GM12878 (cell line): ENCODE measurements around the gene ZNF511. TPM values are rescaled to one million over a fixed set of nuclear protein-coding genes. Genes with fewer than 3 reads are reported as not detected.

Experiments
- ATAC-seq: fragments of 200-7000 bp; cut with Tn5 transposase; 3 replicates; pipeline ENCODE4 v1.9.1; 2020; ENCODE audit warnings: mild to moderate bottlenecking, moderate library complexity
- BruUV-seq: library from RNA; stranded (reverse); fragments of 400-500 nt; replicated peaks from 2 replicates; lab custom pipeline; 2021; lab: Mats Ljungman, UMichigan
- CTCF ChIA-PET: fragments of 300-600 bp; sonication (Branson Sonifier 250); formaldehyde crosslinking; extraction: SDS; loops from one replicate; lab custom pipeline; 2021; ENCODE audit warnings: inconsistent platforms; lab: Yijun Ruan, JAX
- POLR2A ChIA-PET: fragments of 350-600 bp; formaldehyde crosslinking; extraction: SDS; loops from one replicate; lab custom pipeline; 2021; ENCODE audit warnings: inconsistent platforms; lab: Charles Lee
- RAD21 ChIA-PET: fragments of 300-600 bp; sonication (Branson Sonifier 250); formaldehyde crosslinking; loops from one replicate; lab custom pipeline; 2023; ENCODE audit warnings: antibody characterized with exemption; ENCODE audit not compliant: unreplicated experiment; lab: Charles Lee
- SMC1A ChIA-PET: fragments of 300-600 bp; sonication (Branson Sonifier 250); formaldehyde crosslinking; loops from one replicate; lab custom pipeline; 2023; ENCODE audit not compliant: unreplicated experiment, uncharacterized antibody; lab: Charles Lee
- DNase-seq: peaks from one replicate; pipeline ENCODE4 v3.0.0-alpha.2; 2011; ENCODE audit warnings: low read depth, low spot score
- FAIRE-seq: peaks from 3 replicates; lab custom pipeline; 2011; peaks lifted over from hg19 to GRCh38; lab: Jason Lieb, UNC
- H2AFZ ChIP-seq: 2 replicates; pipeline ENCODE4 v1.6.0; 2011; ENCODE audit warnings: low read depth, low read length, control low read depth; ENCODE audit not compliant: control insufficient read depth
- H3K27ac ChIP-seq: 2 replicates; pipeline ENCODE4 v1.5.1; 2011; ENCODE audit warnings: control low read depth; ENCODE audit not compliant: control insufficient read depth, insufficient read depth
- H3K27me3 ChIP-seq, 2 experiments: replicated peaks in 1 of 2; 2 replicates each; pipeline versions ENCODE4 v1.6.0 to v1.6.1; 2011; ENCODE audit warnings: low read length in 1 of 2; ENCODE audit not compliant: control insufficient read depth in 2 of 2, insufficient read depth in 2 of 2
- H3K36me3 ChIP-seq, 2 experiments: 2 replicates each; pipeline ENCODE4 v1.5.1; 2011; ENCODE audit warnings: low read length in 1 of 2; ENCODE audit not compliant: control insufficient read depth in 2 of 2, insufficient read depth in 2 of 2
- H3K4me1 ChIP-seq: 2 replicates; pipeline ENCODE4 v1.6.1; 2011; ENCODE audit warnings: mild to moderate bottlenecking, low read length, moderate library complexity, mixed read lengths; ENCODE audit not compliant: control insufficient read depth, insufficient read depth
- H3K4me2 ChIP-seq: 2 replicates; pipeline ENCODE4 v1.6.0; 2011; ENCODE audit warnings: control low read depth; ENCODE audit not compliant: control insufficient read depth, insufficient read depth
- H3K4me3 ChIP-seq: fragments of 200-600 bp; sonication (generic); 2 replicates; pipeline ENCODE4 v1.5.1; 2016
- H3K79me2 ChIP-seq: 2 replicates; pipeline ENCODE4 v1.6.0; 2011; ENCODE audit warnings: low read length; ENCODE audit not compliant: control insufficient read depth, insufficient read depth
- H3K9ac ChIP-seq: 2 replicates; pipeline ENCODE4 v1.8.0; 2011; ENCODE audit warnings: low read length, control low read depth, mixed read lengths; ENCODE audit not compliant: control insufficient read depth, insufficient read depth
- H3K9me3 ChIP-seq: replicated peaks from 3 replicates; pipeline ENCODE4 v1.5.1; 2011; ENCODE audit warnings: mild to moderate bottlenecking, low read length; ENCODE audit not compliant: control insufficient read depth, insufficient read depth
- H4K20me1 ChIP-seq: 2 replicates; pipeline ENCODE4 v1.6.0; 2011; ENCODE audit not compliant: control insufficient read depth, insufficient read depth
- BCL11A ChIP-seq: IDR thresholded peaks from 2 replicates; pipeline ENCODE4 v1.6.1; 2011; ENCODE audit warnings: low read depth, low read length
- BHLHE40 ChIP-seq, 2 experiments: fragments of 450-650 bp in 1 of 2; IDR thresholded peaks; 2 replicates each; pipeline ENCODE4 v1.6.1; 2011 to 2017; ENCODE audit warnings: low read depth in 2 of 2, borderline replicate concordance in 1 of 2, improper control_type of control experiment in 1 of 2, low read length in 1 of 2, mild to moderate bottlenecking in 1 of 2
- NBN ChIP-seq: fragments of 450-650 bp; IDR thresholded peaks from 2 replicates; pipeline ENCODE4 v1.6.1; 2016
- SREBF2 ChIP-seq: IDR thresholded peaks from 2 replicates; pipeline ENCODE4 v1.6.1; 2012; ENCODE audit warnings: mild to moderate bottlenecking, low read length
- SRF ChIP-seq, 2 experiments: IDR thresholded peaks; 2 replicates each; pipeline ENCODE4 v1.6.1; 2011; ENCODE audit warnings: low read depth in 2 of 2, low read length in 2 of 2, mild to moderate bottlenecking in 1 of 2, moderate library complexity in 1 of 2
- TARDBP ChIP-seq: IDR thresholded peaks from 2 replicates; pipeline ENCODE4 v1.6.1; 2016; ENCODE audit warnings: borderline replicate concordance
- ZNF274 ChIP-seq: IDR thresholded peaks from one replicate; pipeline ENCODE4 v1.8.0; 2011; ENCODE audit not compliant: insufficient read length, insufficient read depth
- ZSCAN29 ChIP-seq: fragments of 450-650 bp; IDR thresholded peaks from 2 replicates; pipeline ENCODE4 v1.6.1; 2017; ENCODE audit warnings: mild to moderate bottlenecking, moderate library complexity
- WGBS: methylation state at CpG from one replicate; pipeline ENCODE4 v1.1.6; 2016; ENCODE audit warnings: low lambda C conversion rate; ENCODE audit not compliant: insufficient replicate concordance, insufficient coverage; ENCODE audit errors: missing lambda C conversion rate; 5-methylcytosine and 5-hydroxymethylcytosine counted together
- in situ Hi-C: fragments of 300-500 bp; cut with MboI; formaldehyde crosslinking; loops from 9 replicates; pipeline ENCODE4 v1.14.3; 2018; ENCODE audit warnings: mixed read lengths
- intact Hi-C: fragments of 100-400 bp; cut with micrococcal nuclease; formaldehyde crosslinking; loops from one replicate; pipeline ENCODE4 v1.14.2; 2022; ENCODE audit not compliant: unreplicated experiment
- polyA plus RNA-seq, 11 experiments: library from polyadenylated mRNA; depleted of rRNA in 4 of 11; unstranded in 6 of 11; stranded (reverse) in 5 of 11; fragments of >200 nt; fragmentation: Nextera tagmentation in 4 of 11; fragmentation: Illumina TruSeq in 1 of 11; extraction: Ambion mirVana in 4 of 11; extraction: Trizol in 1 of 11; gene quantifications; 1 replicate in 1 of 11; 2 replicates in 10 of 11; pipeline versions ENCODE4 v1.2.1 to v1.2.3, GENCODE V29; 2011 to 2016; ENCODE audit warnings: inconsistent platforms in 2 of 11, missing spikeins in 2 of 11, low read depth in 1 of 11
- total RNA-seq, 4 experiments: library from RNA; depleted of rRNA in 3 of 4; stranded (reverse); fragments of >200 nt in 3 of 4; fragmentation: Illumina TruSeq in 1 of 4; extraction: Trizol in 1 of 4; gene quantifications; 2 replicates each; pipeline versions ENCODE4 v1.2.1 to v1.2.3, GENCODE V29; 2013 to 2021
- TF ChIP-seq, protein P1 (sequence below): IDR thresholded peaks from 2 replicates; pipeline ENCODE4 v1.6.1; 2011; ENCODE audit warnings: borderline replicate concordance, low read depth, mild to moderate bottlenecking, moderate library complexity, low read length; ENCODE audit not compliant: insufficient read depth, poor library complexity, severe bottlenecking

The ZNF511 gene
- total and polyA plus RNA-seq, 10 of the 15 experiments (the other 5 are each of a cell fraction or from before 2014, with no cell fraction given), result 0.58 to 110 (median 32.0) TPM

- no TSS peak for BruUV-seq
- SMC1A ChIA-PET, result no interaction called here
- Histone ChIP-seq H3K4me1 (no peaks in the 10 kb centered on the region), H3K9ac (no peak overlapping the region), H2AFZ (no peak overlapping the region), H3K4me2 (no peak overlapping the region), H3K27me3 (no peaks in the 10 kb centered on the region), H4K20me1 (no peaks in the 10 kb centered on the region), H3K27ac (no peak overlapping the region), H3K9me3 (no peaks in the 10 kb centered on the region), H3K36me3 (peaks cover 33 to 39% of the 10 kb centered on the region in 2 experiments), H3K4me3 (no peak overlapping the region), H3K79me2 (no peaks in the 10 kb centered on the region)
- POLR2A ChIA-PET, result no interaction called here
- ATAC-seq (no peak), FAIRE-seq (no peak), DNase-seq (no peak)
- RAD21 ChIA-PET, result no interaction called here
- WGBS, result 97% methylated on average over 10 of the region's 10 CpGs
- CTCF ChIA-PET, result no interaction called here
- intact Hi-C loops, result no loop called here
- no peak for TF ChIP-seq BCL11A
- in situ Hi-C loops, result no loop called here
Observed at GRCh38 chr10:133297504-133297903, 11.2 kb upstream of the ZNF511 start.

DNA sequence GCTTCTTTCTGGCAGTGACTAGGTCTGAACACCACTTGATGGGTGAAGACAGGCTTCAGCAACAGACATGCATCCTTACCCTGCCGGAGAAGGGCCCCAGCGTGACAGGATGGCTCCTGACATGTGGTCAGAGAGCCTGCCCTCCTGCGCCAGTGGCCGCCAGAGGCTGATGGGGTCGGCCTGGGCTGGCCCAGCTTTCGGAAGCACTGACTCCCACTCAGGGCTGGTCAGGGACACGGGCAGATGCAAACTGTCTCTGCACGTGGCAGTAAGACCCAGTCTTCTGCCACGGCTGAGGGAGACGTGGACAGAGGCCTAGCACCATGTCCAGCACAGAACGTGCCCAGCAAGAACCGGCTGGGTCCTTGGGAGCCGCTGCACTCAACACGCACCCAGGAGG lies 10.2 kb upstream of the ZNF511 start:
- CTCF ChIA-PET, result interaction anchor here (0.7 to 1.6 kb wide), 3 partner anchors 9 to 20 kb away, joined by 3 to 5 read pairs (median 3); no protein-coding TSS in a partner anchor
- SMC1A ChIA-PET, result no interaction called here
- ATAC-seq (no peak), FAIRE-seq (no peak), DNase-seq (no peak)
- Histone ChIP-seq H3K4me1 (no peaks in the 10 kb centered on the region), H3K4me2 (no peak overlapping the region), H3K27ac (no peak overlapping the region), H4K20me1 (no peaks in the 10 kb centered on the region), H3K79me2 (peaks cover under 1% of the 10 kb centered on the region; the same call in 1 of the 2 replicates), H2AFZ (no peak overlapping the region), H3K9me3 (no peaks in the 10 kb centered on the region), H3K4me3 (no peak overlapping the region), H3K9ac (no peak overlapping the region), H3K27me3 (no peaks in the 10 kb centered on the region), H3K36me3 (peaks cover 27 to 37% of the 10 kb centered on the region in 2 experiments)
- RAD21 ChIA-PET, result no interaction called here
- 97% methylated on average over 14 of the region's 14 CpGs for WGBS
- BruUV-seq, result no TSS peak
- POLR2A ChIA-PET, result no interaction called here
- no peak for TF ChIP-seq ZNF274
- TF ChIP-seq SREBF2, result no peak
- TF ChIP-seq TARDBP, result no peak
- no peak for TF ChIP-seq SRF (IDR thresholded peaks at IDR 0.05; ENCODE audit: low read depth in 2 of 2, low read length in 2 of 2)
- no peak for TF ChIP-seq NBN
- TF ChIP-seq, protein P1, sequence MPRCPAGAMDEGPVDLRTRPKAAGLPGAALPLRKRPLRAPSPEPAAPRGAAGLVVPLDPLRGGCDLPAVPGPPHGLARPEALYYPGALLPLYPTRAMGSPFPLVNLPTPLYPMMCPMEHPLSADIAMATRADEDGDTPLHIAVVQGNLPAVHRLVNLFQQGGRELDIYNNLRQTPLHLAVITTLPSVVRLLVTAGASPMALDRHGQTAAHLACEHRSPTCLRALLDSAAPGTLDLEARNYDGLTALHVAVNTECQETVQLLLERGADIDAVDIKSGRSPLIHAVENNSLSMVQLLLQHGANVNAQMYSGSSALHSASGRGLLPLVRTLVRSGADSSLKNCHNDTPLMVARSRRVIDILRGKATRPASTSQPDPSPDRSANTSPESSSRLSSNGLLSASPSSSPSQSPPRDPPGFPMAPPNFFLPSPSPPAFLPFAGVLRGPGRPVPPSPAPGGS, result no peak
- TF ChIP-seq BHLHE40 (IDR thresholded peaks at IDR 0.05; ENCODE audit: borderline replicate concordance in 1 of 2, low read depth in 2 of 2, low read length in 1 of 2), result no peak
- no peak for TF ChIP-seq ZSCAN29
- intact Hi-C loops (no loop called here), in situ Hi-C loops (no loop called here)
